ENCODE results near the gene GJA9. TPM values are rescaled to one million over a fixed set of nuclear protein-coding genes. Genes with fewer than 3 reads are reported as not detected.
A peak's percentile ranks its signal among the peaks of the same experiment; 100 is the strongest.

Gene GJA9
- total and polyA plus RNA-seq, 2 of the 4 experiments (the other 2 are of a cell fraction), result not detected

- Histone ChIP-seq H3K36me3 (ENCODE audit: control insufficient read depth, insufficient read depth, low read length) (no peaks in the 10 kb centered on the region), H2BK15ac (ENCODE audit: low read depth, low read length) (no peak overlapping the region), H3K4me3 (ENCODE audit: insufficient read depth, low read depth, low read length) (no peak overlapping the region), H2AK5ac (ENCODE audit: low read depth, low read length) (no peak overlapping the region), H3K9me1 (ENCODE audit: insufficient read depth, low read length) (no peaks in the 10 kb centered on the region), H3K9me3 (ENCODE audit: control insufficient read depth, insufficient read depth, low read length) (no peaks in the 10 kb centered on the region), H2AK9ac (replicated peaks; ENCODE audit: low read depth, low read length, poor library complexity) (no peak overlapping the region), H4K5ac (ENCODE audit: low read depth, low read length) (no peak overlapping the region), H3K79me1 (ENCODE audit: low read depth in 1 of 2, low read length in 2 of 2) (no peaks in the 10 kb centered on the region), H3K27ac (ENCODE audit: insufficient read depth, low read length) (no peak overlapping the region), H3K18ac (ENCODE audit: low read depth, low read length) (no peak overlapping the region), H3K4me2 (ENCODE audit: low read depth, low read length) (no peak overlapping the region), H4K20me1 (ENCODE audit: insufficient read depth, low read length) (no peaks in the 10 kb centered on the region), H4K91ac (ENCODE audit: insufficient read depth, low read depth, low read length) (no peak overlapping the region), H3K9ac (ENCODE audit: low read depth, low read length) (no peak overlapping the region), H2BK20ac (ENCODE audit: low read depth, low read length) (no peak overlapping the region), H3K27me3 (ENCODE audit: control insufficient read depth, insufficient read depth, low read length) (no peaks in the 10 kb centered on the region), H3K14ac (replicated peaks; ENCODE audit: low read depth, low read length) (no peak overlapping the region), H2BK5ac (ENCODE audit: low read depth, low read length, poor library complexity, severe bottlenecking) (no peak overlapping the region), H2BK120ac (ENCODE audit: low read depth, low read length) (no peak overlapping the region), H3K4me1 (ENCODE audit: control insufficient read depth, insufficient read depth, low read length) (no peaks in the 10 kb centered on the region), H2AFZ (replicated peaks; ENCODE audit: low read length, poor library complexity) (no peak overlapping the region), H4K8ac (ENCODE audit: low read depth in 2 of 2, low read length in 2 of 2) (no peak overlapping the region), H3K23ac (ENCODE audit: low read depth, low read length) (no peak overlapping the region), H3K56ac (ENCODE audit: extremely low read depth, insufficient read depth, low read length) (no peak overlapping the region), H3K4ac (ENCODE audit: low read depth, low read length) (no peak overlapping the region)
- ChIA-PET CTCF (interaction anchor here (0.9 to 1.1 kb wide), 2 partner anchors 21 to 35 kb away, joined by 3 to 4 read pairs; no protein-coding TSS in a partner anchor), POLR2A (ENCODE audit: unreplicated experiment) (no interaction called here)
- DNase-seq (peak; percentile 4), ATAC-seq (ENCODE audit: low read depth) (no peak; the same call in 1 of the 2 replicates)
- intact Hi-C loops (cut with micrococcal nuclease) (no loop called here), in situ Hi-C loops (cut with MboI; ENCODE audit: low sequenced_read_pairs) (no loop called here), dilution Hi-C loops (cut with HindIII; ENCODE audit: low sequenced_read_pairs, unreplicated experiment) (no loop called here)
- TF ChIP-seq POLR2A (IDR thresholded peaks at IDR 0.05; ENCODE audit: low read depth, low read length), result no peak
- TF ChIP-seq CEBPB (IDR thresholded peaks at IDR 0.05; ENCODE audit: low read depth, low read length), result no peak
- TF ChIP-seq MAZ (IDR thresholded peaks at IDR 0.05; ENCODE audit: borderline replicate concordance, low read depth, low read length), result no peak
- TF ChIP-seq MXI1 (IDR thresholded peaks at IDR 0.05; ENCODE audit: borderline replicate concordance, low read depth, low read length), result no peak
- BruUV-seq (replicated peaks), result no TSS peak
- 88% methylated on average over 1 of the region's 1 CpG; no CpG with 5 or more reads in 1 of the 2 experiments for WGBS, 2 experiments (ENCODE audit: extremely low coverage in 2 of 2, insufficient read length in 1 of 2)
Observed at GRCh38 chr1:38891753-38892152, 10.4 kb upstream of the GJA9 start.
